ENCODE results near the gene CRHBP. TPM values are rescaled to one million over a fixed set of nuclear protein-coding genes. Genes with fewer than 3 reads are reported as not detected.

Gene CRHBP
- total and polyA plus RNA-seq, 2 donors (not counting 3 experiments of a cell fraction or from before 2014, with no cell fraction given) = 0.08 to 0.51 TPM

DNA sequence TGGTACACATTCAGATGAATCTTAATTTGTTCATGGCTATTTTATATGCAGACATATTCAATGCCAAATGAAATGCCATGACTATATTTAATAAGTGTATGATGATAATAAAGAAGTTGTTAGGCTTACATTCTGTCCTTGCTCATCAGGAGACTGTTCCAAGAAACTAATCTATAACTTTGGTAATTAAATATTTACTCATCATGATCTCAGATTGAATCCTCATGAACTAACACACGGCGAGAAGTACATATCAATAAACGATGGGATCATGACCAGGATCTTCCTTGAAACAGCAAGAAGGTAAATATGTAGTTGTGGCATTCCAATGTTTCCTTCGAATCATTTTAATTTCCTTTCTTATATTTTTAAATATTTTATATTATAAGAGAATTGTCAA, 64.8 kb downstream of the CRHBP start:
- no peaks in the 10 kb centered on the region for H3K9me3 ChIP-seq (replicated peaks; ENCODE audit: control insufficient read depth, insufficient read depth, low read length)
- intact Hi-C loops (cut with micrococcal nuclease) = no loop called here
- CTCF ChIA-PET = interaction anchor here (2.0 to 3.9 kb wide), 3 partner anchors 9 to 417 kb away, joined by 8 to 63 read pairs (median 20); no protein-coding TSS in a partner anchor

More for the DNA sequence above, 64.8 kb downstream of the CRHBP start:
- Histone ChIP-seq H3K36me3 (ENCODE audit: control insufficient read depth in 2 of 2, extremely low read depth in 1 of 2, insufficient read depth in 2 of 2, low read length in 2 of 2) (no peaks in the 10 kb centered on the region), H3K4me3 (replicated peaks in 1 of 3; ENCODE audit: insufficient read depth in 1 of 3, low read depth in 1 of 3, low read length in 3 of 3) (no peak overlapping the region), H3K27me3 (ENCODE audit: control insufficient read depth in 2 of 2, insufficient read depth in 2 of 2, low read length in 2 of 2) (peaks cover 9 to 19% of the 10 kb centered on the region in 2 experiments), H3K9me1 (replicated peaks; ENCODE audit: control insufficient read depth, extremely low read depth, insufficient read depth, low read length) (no peaks in the 10 kb centered on the region), H4K20me1 (replicated peaks; ENCODE audit: control insufficient read depth, extremely low read depth, insufficient read depth, low read length) (no peaks in the 10 kb centered on the region), H3K9ac (replicated peaks; ENCODE audit: extremely low read depth, insufficient read depth, low read length) (no peak overlapping the region), H2AFZ (ENCODE audit: low read depth, low read length) (no peak overlapping the region), H3K4me1 (ENCODE audit: control insufficient read depth, extremely low read depth, insufficient read depth, low read length) (no peaks in the 10 kb centered on the region), H3K79me2 (ENCODE audit: control insufficient read depth, insufficient read depth, low read length) (no peaks in the 10 kb centered on the region), H3K27ac (ENCODE audit: insufficient read depth, low read depth, low read length) (no peak overlapping the region), H3K4me2 (ENCODE audit: insufficient read depth, low read length) (no peak overlapping the region)
- no peak for TF ChIP-seq FOS (IDR thresholded peaks at IDR 0.05; ENCODE audit: borderline replicate concordance, insufficient read depth, low read length)
- TF ChIP-seq, protein P1, sequence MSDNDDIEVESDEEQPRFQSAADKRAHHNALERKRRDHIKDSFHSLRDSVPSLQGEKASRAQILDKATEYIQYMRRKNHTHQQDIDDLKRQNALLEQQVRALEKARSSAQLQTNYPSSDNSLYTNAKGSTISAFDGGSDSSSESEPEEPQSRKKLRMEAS (IDR thresholded peaks at IDR 0.05; ENCODE audit: insufficient read depth, insufficient read length) = no peak
- TF ChIP-seq, protein P2, sequence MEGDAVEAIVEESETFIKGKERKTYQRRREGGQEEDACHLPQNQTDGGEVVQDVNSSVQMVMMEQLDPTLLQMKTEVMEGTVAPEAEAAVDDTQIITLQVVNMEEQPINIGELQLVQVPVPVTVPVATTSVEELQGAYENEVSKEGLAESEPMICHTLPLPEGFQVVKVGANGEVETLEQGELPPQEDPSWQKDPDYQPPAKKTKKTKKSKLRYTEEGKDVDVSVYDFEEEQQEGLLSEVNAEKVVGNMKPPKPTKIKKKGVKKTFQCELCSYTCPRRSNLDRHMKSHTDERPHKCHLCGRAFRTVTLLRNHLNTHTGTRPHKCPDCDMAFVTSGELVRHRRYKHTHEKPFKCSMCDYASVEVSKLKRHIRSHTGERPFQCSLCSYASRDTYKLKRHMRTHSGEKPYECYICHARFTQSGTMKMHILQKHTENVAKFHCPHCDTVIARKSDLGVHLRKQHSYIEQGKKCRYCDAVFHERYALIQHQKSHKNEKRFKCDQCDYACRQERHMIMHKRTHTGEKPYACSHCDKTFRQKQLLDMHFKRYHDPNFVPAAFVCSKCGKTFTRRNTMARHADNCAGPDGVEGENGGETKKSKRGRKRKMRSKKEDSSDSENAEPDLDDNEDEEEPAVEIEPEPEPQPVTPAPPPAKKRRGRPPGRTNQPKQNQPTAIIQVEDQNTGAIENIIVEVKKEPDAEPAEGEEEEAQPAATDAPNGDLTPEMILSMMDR (IDR thresholded peaks at IDR 0.05; ENCODE audit: extremely low read depth in 1 of 2, insufficient read depth in 1 of 2, low read depth in 1 of 2, low read length in 2 of 2) = no peak
- no peak for TF ChIP-seq JUN (IDR thresholded peaks at IDR 0.05; ENCODE audit: borderline replicate concordance, insufficient read depth, insufficient read length, low read depth)
- BruUV-seq (replicated peaks) = no TSS peak
- POLR2A ChIA-PET = no interaction called here
- DNase-seq (ENCODE audit: low read depth, low spot score) (no peak), FAIRE-seq (no peak)
- dilution Hi-C loops (cut with MboI; ENCODE audit: extremely low pct_ligation_motif_present, low sequenced_read_pairs) = no loop called here

Small RNA genes lying within 50 kb of the gene (small RNA-seq; reads per million reads assigned to genes)
- gene RNU6ATAC36P (ENCODE audit: insufficient read depth, insufficient read length, low read depth, low replicate concordance) = not detected

Other genes with a start within 250 kb of the CRHBP start
- gene F2R, start 236.9 kb upstream of the CRHBP start, total RNA-seq = 342 and 393 TPM in 2 replicates
- 599 and 624 TPM in 2 replicates for gene F2R, start 236.9 kb upstream of the CRHBP start, polyA plus RNA-seq
- 21.9 and 42.6 TPM in 2 replicates for gene F2RL1, start 134.0 kb upstream of the CRHBP start, total RNA-seq
- 20.7 and 21.8 TPM in 2 replicates for gene F2RL1, start 134.0 kb upstream of the CRHBP start, polyA plus RNA-seq
- not detected in 2 replicates for gene S100Z, start 103.0 kb upstream of the CRHBP start, total RNA-seq
- not detected in 2 replicates for gene S100Z, start 103.0 kb upstream of the CRHBP start, polyA plus RNA-seq
- gene AGGF1, start 77.4 kb downstream of the CRHBP start, total RNA-seq = 16.1 and 19.9 TPM in 2 replicates
- 6.7 and 7.8 TPM in 2 replicates for gene AGGF1, start 77.4 kb downstream of the CRHBP start, polyA plus RNA-seq
- 11.8 and 16.0 TPM in 2 replicates for gene ZBED3, start 134.2 kb downstream of the CRHBP start, total RNA-seq
- gene ZBED3, start 134.2 kb downstream of the CRHBP start, polyA plus RNA-seq = 15.9 and 18.1 TPM in 2 replicates